ENCODE data around the gene FITM1. TPM values are rescaled to one million over a fixed set of nuclear protein-coding genes. Genes with fewer than 3 reads are reported as not detected.

The FITM1 gene
- polyA plus RNA-seq, 1 experiment: not detected

DNA sequence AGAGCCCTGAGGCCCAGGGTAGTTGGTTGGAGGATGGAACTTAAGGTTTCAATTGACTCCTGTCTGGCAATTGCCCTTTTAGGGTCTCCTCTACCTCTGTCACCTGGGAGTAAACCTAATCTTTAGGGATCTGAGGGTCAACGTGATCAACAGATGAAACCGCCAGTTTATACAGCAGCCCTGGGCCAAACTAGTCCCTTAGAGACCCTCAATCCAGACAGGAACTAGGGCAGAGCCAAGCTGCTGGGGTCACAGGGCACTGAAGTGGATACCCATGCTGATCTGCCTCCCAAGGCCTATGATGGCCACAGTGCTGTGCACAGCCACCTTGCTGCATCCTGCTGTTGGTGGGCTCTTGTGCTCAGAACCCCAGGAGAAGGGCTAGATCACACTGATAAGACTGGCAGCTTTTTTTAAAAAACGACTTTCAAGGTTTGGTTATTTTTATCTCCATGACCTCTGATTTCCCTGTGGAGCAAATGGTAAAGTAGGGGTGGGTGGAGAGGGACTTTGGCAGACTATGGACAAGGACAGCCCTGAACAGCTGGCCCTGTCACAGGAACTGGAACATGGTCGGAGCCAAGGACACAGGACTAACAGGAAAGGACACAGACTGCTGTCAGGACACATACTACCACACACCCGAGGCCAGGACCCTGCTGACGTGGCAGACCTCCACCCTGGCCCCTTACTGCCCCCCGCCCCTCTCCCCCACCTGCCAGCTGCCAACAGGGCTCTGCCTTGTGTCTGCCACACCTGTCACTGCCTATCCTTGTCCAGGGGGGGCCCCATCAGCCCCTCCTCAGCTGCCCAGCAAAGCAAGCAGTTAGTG, 474 bp downstream of the FITM1 start:
- POLR2A ChIA-PET: no interaction called here
- CTCF ChIA-PET: no interaction called here
- Histone ChIP-seq H3K27ac (ENCODE audit: low read depth, low read length) (no peak overlapping the region), H3K9me3 (ENCODE audit: control insufficient read depth, insufficient read depth, low read length) (no peaks in the 10 kb centered on the region), H3K4me3 (ENCODE audit: low read depth, low read length) (no peak overlapping the region), H3K27me3 (ENCODE audit: control insufficient read depth, insufficient read depth, low read length) (no peaks in the 10 kb centered on the region)
- DNase-seq (ENCODE audit: low read depth, low spot score): no peak
- TF ChIP-seq, protein P1, sequence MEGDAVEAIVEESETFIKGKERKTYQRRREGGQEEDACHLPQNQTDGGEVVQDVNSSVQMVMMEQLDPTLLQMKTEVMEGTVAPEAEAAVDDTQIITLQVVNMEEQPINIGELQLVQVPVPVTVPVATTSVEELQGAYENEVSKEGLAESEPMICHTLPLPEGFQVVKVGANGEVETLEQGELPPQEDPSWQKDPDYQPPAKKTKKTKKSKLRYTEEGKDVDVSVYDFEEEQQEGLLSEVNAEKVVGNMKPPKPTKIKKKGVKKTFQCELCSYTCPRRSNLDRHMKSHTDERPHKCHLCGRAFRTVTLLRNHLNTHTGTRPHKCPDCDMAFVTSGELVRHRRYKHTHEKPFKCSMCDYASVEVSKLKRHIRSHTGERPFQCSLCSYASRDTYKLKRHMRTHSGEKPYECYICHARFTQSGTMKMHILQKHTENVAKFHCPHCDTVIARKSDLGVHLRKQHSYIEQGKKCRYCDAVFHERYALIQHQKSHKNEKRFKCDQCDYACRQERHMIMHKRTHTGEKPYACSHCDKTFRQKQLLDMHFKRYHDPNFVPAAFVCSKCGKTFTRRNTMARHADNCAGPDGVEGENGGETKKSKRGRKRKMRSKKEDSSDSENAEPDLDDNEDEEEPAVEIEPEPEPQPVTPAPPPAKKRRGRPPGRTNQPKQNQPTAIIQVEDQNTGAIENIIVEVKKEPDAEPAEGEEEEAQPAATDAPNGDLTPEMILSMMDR (IDR thresholded peaks at IDR 0.05; ENCODE audit: low read depth, low read length): no peak

DNA sequence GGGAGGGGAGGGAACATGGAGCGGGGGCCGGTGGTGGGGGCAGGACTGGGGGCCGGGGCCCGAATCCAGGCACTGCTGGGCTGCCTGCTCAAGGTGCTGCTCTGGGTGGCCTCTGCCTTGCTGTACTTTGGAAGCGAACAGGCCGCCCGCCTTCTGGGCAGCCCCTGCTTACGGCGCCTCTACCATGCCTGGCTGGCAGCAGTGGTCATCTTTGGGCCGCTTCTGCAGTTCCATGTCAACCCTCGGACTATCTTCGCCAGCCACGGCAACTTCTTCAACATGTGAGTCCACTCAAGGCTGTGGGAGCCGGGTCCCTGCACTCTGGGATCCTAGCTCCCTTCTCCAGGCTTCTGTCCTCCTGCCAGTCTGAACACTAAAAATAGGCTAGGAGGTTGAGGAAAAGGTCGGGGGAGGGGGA, 1.1 kb downstream of the FITM1 start:
- TF ChIP-seq, protein P1 (IDR thresholded peaks at IDR 0.05; ENCODE audit: low read depth, low read length): no peak
- H3K9me3 ChIP-seq (ENCODE audit: control insufficient read depth, insufficient read depth, low read length): no peaks in the 10 kb centered on the region
- H3K27me3 ChIP-seq (ENCODE audit: control insufficient read depth, insufficient read depth, low read length): no peaks in the 10 kb centered on the region
- DNase-seq (ENCODE audit: low read depth, low spot score): no peak
- H3K4me3 ChIP-seq (ENCODE audit: low read depth, low read length): no peak overlapping the region
- H3K27ac ChIP-seq (ENCODE audit: low read depth, low read length): no peak overlapping the region
- CTCF ChIA-PET: no interaction called here
- POLR2A ChIA-PET: no interaction called here

DNA sequence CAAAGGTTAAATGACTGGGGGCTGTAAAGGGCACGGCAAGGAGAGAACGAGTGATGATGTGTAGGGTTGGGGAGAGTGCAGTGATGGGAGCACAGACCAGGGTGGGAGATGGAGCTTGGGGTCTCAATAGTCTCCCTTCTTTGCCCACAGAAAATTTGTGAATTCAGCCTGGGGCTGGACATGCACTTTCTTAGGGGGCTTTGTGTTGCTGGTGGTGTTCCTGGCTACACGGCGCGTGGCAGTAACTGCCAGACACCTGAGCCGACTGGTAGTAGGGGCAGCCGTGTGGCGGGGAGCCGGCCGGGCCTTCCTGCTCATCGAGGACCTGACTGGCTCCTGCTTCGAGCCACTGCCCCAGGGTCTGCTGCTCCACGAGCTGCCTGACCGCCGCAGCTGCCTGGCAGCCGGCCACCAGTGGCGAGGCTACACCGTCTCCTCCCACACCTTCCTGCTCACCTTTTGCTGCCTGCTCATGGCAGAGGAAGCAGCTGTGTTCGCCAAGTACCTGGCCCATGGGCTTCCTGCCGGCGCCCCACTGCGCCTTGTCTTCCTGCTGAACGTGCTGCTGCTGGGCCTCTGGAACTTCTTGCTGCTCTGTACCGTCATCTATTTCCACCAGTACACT, 1.7 kb downstream of the FITM1 start:
- TF ChIP-seq, protein P1 (IDR thresholded peaks at IDR 0.05; ENCODE audit: low read depth, low read length): no peak
- no peaks in the 10 kb centered on the region for H3K27me3 ChIP-seq (ENCODE audit: control insufficient read depth, insufficient read depth, low read length)
- H3K27ac ChIP-seq (ENCODE audit: low read depth, low read length): no peak overlapping the region
- DNase-seq (ENCODE audit: low read depth, low spot score): no peak
- H3K4me3 ChIP-seq (ENCODE audit: low read depth, low read length): no peak overlapping the region
- POLR2A ChIA-PET: no interaction called here
- H3K9me3 ChIP-seq (ENCODE audit: control insufficient read depth, insufficient read depth, low read length): no peaks in the 10 kb centered on the region
- CTCF ChIA-PET: no interaction called here

DNA sequence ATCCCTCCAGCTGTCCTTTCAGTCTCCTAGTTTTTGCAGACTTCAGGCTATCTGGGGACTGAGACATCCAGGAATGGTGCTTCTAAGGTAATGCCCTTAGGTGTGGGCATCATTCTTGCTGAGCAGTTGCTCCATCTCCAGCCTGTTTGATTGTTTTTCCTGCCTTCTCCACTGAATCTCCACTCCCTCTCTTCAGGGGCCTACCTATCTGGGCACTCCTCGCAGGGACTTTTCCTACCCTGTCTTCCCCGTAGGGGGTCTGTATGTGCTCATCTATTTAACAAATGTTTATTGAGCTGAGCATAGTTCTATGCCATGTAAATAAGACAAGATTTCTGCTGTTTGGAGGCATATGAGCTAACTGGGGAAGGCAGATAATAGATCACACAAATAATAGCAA, 2.5 kb downstream of the FITM1 start:
- Histone ChIP-seq H3K4me3 (ENCODE audit: low read depth, low read length) (no peak overlapping the region), H3K9me3 (ENCODE audit: control insufficient read depth, insufficient read depth, low read length) (no peaks in the 10 kb centered on the region), H3K27me3 (ENCODE audit: control insufficient read depth, insufficient read depth, low read length) (no peaks in the 10 kb centered on the region), H3K27ac (ENCODE audit: low read depth, low read length) (no peak overlapping the region)
- CTCF ChIA-PET: interaction anchor here (0.9 kb wide), 1 partner anchor 28 kb away, joined by 9 read pairs; the partner anchor contains the start of gene IRF9
- POLR2A ChIA-PET: interaction anchor here (0.7 kb wide), 1 partner anchor 13 kb away, joined by 4 read pairs; the partner anchor contains the start of gene PSME2
- TF ChIP-seq, protein P1 (IDR thresholded peaks at IDR 0.05; ENCODE audit: low read depth, low read length): no peak
- no peak for DNase-seq (ENCODE audit: low read depth, low spot score)

DNA sequence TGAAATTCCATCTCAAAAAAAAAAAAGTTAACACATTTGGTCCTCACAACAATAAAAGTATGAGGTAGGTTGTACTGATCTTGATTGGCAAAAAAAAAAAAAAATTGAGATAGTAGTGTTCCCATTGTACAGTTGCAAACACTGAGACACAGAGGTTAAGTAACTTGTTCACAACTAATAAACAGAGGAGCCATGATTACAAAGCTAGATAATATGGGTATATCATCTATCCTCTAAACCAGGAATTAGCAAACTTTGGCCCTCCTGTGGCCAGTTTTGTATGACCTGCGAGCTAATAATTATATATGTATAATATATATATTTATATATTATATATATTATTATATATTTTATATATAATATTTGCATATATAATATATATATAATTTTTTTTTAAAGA, 3.3 kb downstream of the FITM1 start:
- no peak overlapping the region for H3K27ac ChIP-seq (ENCODE audit: low read depth, low read length)
- no peak for DNase-seq (ENCODE audit: low read depth, low spot score)
- TF ChIP-seq, protein P1 (IDR thresholded peaks at IDR 0.05; ENCODE audit: low read depth, low read length): no peak
- no peaks in the 10 kb centered on the region for H3K27me3 ChIP-seq (ENCODE audit: control insufficient read depth, insufficient read depth, low read length)
- POLR2A ChIA-PET: interaction anchor here (0.7 kb wide), 1 partner anchor 13 kb away, joined by 4 read pairs; the partner anchor contains the start of gene PSME2
- no peak overlapping the region for H3K4me3 ChIP-seq (ENCODE audit: low read depth, low read length)
- no peaks in the 10 kb centered on the region for H3K9me3 ChIP-seq (ENCODE audit: control insufficient read depth, insufficient read depth, low read length)
- CTCF ChIA-PET: interaction anchor here (0.5 to 0.9 kb wide), 2 partner anchors 28 to 95 kb away, joined by 3 to 9 read pairs; partner anchors contain the start of gene IRF9
